Hematopoietic multipotent progenitor cell (in vitro differentiated cells): ENCODE results near the gene MASP2. TPM values are rescaled to one million over a fixed set of nuclear protein-coding genes. Genes with fewer than 3 reads are reported as not detected.
"Not testable (repeated sequence)": the region's sequence is repeated elsewhere in the genome, so short reads cannot be mapped to it uniquely, and the experiment has no call there.

ENCODE experiments used
- DNase-seq, 3 donors: peaks; one replicate each; pipeline ENCODE4 v3.0.0-alpha.2; 2011 to 2015; ENCODE audit warnings: low read depth in 2 of 3, low spot score in 2 of 3
- total RNA-seq: library from RNA; depleted of rRNA; stranded (reverse); fragments of >200 nt; gene quantifications from one replicate; pipeline ENCODE4 v1.2.3, GENCODE V29; 2012

Gene MASP2
- total RNA-seq, 1 donor, result under 0.01 TPM

GRCh38 chr1:10996100-10996499 lies 50.9 kb downstream of the MASP2 start:
- DNase-seq, result no peak

- no peak for DNase-seq
These were observed 54.2 kb downstream of the MASP2 start for GRCh38 chr1:10992864-10993263.

GRCh38 chr1:10992004-10992403 lies 55.0 kb downstream of the MASP2 start:
- DNase-seq, result not testable (repeated sequence)

GRCh38 chr1:10990828-10991227 lies 56.2 kb downstream of the MASP2 start:
- DNase-seq, result no peak

- DNase-seq, result not testable (repeated sequence)
These were observed 57.0 kb downstream of the MASP2 start for GRCh38 chr1:10989920-10990516.

GRCh38 chr1:10989095-10989494 lies 57.9 kb downstream of the MASP2 start:
- DNase-seq, result no peak

- DNase-seq, result no peak
These were observed 59.1 kb downstream of the MASP2 start for GRCh38 chr1:10987840-10988417.

- no peak for DNase-seq
These were observed 60.5 kb downstream of the MASP2 start for GRCh38 chr1:10986525-10986890.

GRCh38 chr1:10980841-10981727 lies 66.0 kb downstream of the MASP2 start:
- no peak for DNase-seq

- peak in 1 of 3 donors; percentile 24 for DNase-seq
These were observed 66.9 kb downstream of the MASP2 start for GRCh38 chr1:10980094-10980577.

GRCh38 chr1:10979483-10979920 lies 67.5 kb downstream of the MASP2 start:
- peak in 1 of 3 donors; percentile 28 for DNase-seq

GRCh38 chr1:10978719-10979118 lies 68.3 kb downstream of the MASP2 start:
- no peak for DNase-seq

Other genes starting within 250 kb of the MASP2 start
- gene TARDBP, start 34.6 kb downstream of the MASP2 start, total RNA-seq, result 60.9 TPM
- 39.6 TPM for gene SRM, start 12.8 kb upstream of the MASP2 start, total RNA-seq
- gene EXOSC10, start 52.6 kb upstream of the MASP2 start, total RNA-seq, result 50.1 TPM
- gene ANGPTL7, start 142.1 kb upstream of the MASP2 start, total RNA-seq, result not detected
- gene MTOR, start 215.3 kb upstream of the MASP2 start, total RNA-seq, result 40.7 TPM
- gene UBIAD1, start 226.0 kb upstream of the MASP2 start, total RNA-seq, result 21.3 TPM